Body of pancreas (tissue), 4 donors: ENCODE results near the gene ZW10. TPM values are rescaled to one million over a fixed set of nuclear protein-coding genes. Genes with fewer than 3 reads are reported as not detected.
"Not testable (repeated sequence)": the region's sequence is repeated elsewhere in the genome, so short reads cannot be mapped to it uniquely, and the experiment has no call there.

Experiments used
- ATAC-seq: fragments of 150-250 bp; one replicate; pipeline ENCODE4 v1.9.1; 2016
- DNase-seq, 4 donors: peaks; one replicate each; pipeline ENCODE4 v3.0.0-alpha.2; 2019
- H3K27ac ChIP-seq, 4 donors: fragments of 200-600 bp; sonication (generic); 1 replicate in 3 of 4; 2 replicates in 1 of 4; pipeline versions ENCODE4 v1.5.1 to v1.6.1; 2016 to 2019; ENCODE audit warnings: mild to moderate bottlenecking in 1 of 4, mixed read lengths in 1 of 4, moderate library complexity in 1 of 4
- H3K27me3 ChIP-seq, 2 donors: fragments of 200-600 bp; sonication (generic); one replicate each; pipeline ENCODE4 v1.6.0; 2016; ENCODE audit warnings: mild to moderate bottlenecking in 1 of 2
- H3K36me3 ChIP-seq, 2 donors: fragments of 200-600 bp; sonication (generic); replicated peaks in 1 of 2; 2 replicates each; pipeline ENCODE4 v1.5.1; 2016; ENCODE audit warnings: low read depth in 2 of 2; ENCODE audit not compliant: insufficient read depth in 1 of 2
- H3K4me1 ChIP-seq: fragments of 200-600 bp; sonication (generic); one replicate; pipeline ENCODE4 v1.6.0; 2016
- H3K4me3 ChIP-seq, 2 donors: fragments of 200-600 bp; sonication (generic); 1 replicate in 1 of 2; 2 replicates in 1 of 2; pipeline ENCODE4 v1.5.1; 2016 to 2019
- H3K9me3 ChIP-seq, 3 donors: fragments of 200-600 bp; sonication (generic); 1 replicate in 2 of 3; 2 replicates in 1 of 3; pipeline ENCODE4 v1.5.1; 2016
- CTCF ChIP-seq, 7 experiments: fragments of 450-650 bp in 4 of 7; fragments of 200-600 bp in 3 of 7; sonication (generic) in 3 of 7; IDR thresholded peaks; one replicate each; pipeline ENCODE4 v1.5.1; 2016 to 2019; ENCODE audit warnings: antibody characterized with exemption in 7 of 7
- POLR2A ChIP-seq, 3 donors: fragments of 450-650 bp; IDR thresholded peaks; one replicate each; pipeline ENCODE4 v1.6.1; 2016; ENCODE audit warnings: antibody characterized with exemption in 3 of 3, mild to moderate bottlenecking in 2 of 3
- WGBS, 2 donors: methylation state at CpG; one replicate each; pipeline ENCODE4 v1.1.5; 2017; 5-methylcytosine and 5-hydroxymethylcytosine counted together
- intact Hi-C: fragments of 100-400 bp; cut with DNase I; formaldehyde crosslinking; loops from one replicate; pipeline ENCODE4 v1.15.1; 2023
- total RNA-seq, 2 donors: library from RNA; depleted of rRNA; stranded (reverse); fragments of >200 nt; gene quantifications; one replicate each; pipeline ENCODE4 v1.1.0, GENCODE V29; 2016

The ZW10 gene
- total RNA-seq, 2 donors from 2014 or later: 6.9 to 10.4 TPM

GRCh38 chr11:113722221-113722620 lies 51.3 kb downstream of the ZW10 start:
- no peaks in the 10 kb centered on the region for H3K4me1 ChIP-seq
- no peak for ATAC-seq
- no peaks in the 10 kb centered on the region for H3K27me3 ChIP-seq
- H3K4me3 ChIP-seq: no peak overlapping the region
- no peak for TF ChIP-seq CTCF (IDR thresholded peaks at IDR 0.05)
- TF ChIP-seq POLR2A (IDR thresholded peaks at IDR 0.05): no peak
- 81 to 95% methylated on average over 4 of the region's 4 CpGs for WGBS, 2 donors
- H3K27ac ChIP-seq: no peak overlapping the region
- H3K36me3 ChIP-seq: no peaks in the 10 kb centered on the region
- intact Hi-C loops: loop anchor here (10.0 kb wide), 1 partner anchor 417 kb away; no protein-coding TSS in a partner anchor
- H3K9me3 ChIP-seq: no peaks in the 10 kb centered on the region
- no peak for DNase-seq

GRCh38 chr11:113721462-113722066 lies 51.9 kb downstream of the ZW10 start:
- no peaks in the 10 kb centered on the region for H3K9me3 ChIP-seq
- 93 to 96% methylated on average over 3 of the region's 3 CpGs for WGBS, 2 donors
- DNase-seq (no peak), ATAC-seq (no peak)
- no peaks in the 10 kb centered on the region for H3K4me1 ChIP-seq
- H3K27me3 ChIP-seq: no peaks in the 10 kb centered on the region
- H3K4me3 ChIP-seq: no peak overlapping the region
- intact Hi-C loops: loop anchor here (10.0 kb wide), 1 partner anchor 417 kb away; no protein-coding TSS in a partner anchor
- H3K36me3 ChIP-seq: no peaks in the 10 kb centered on the region
- H3K27ac ChIP-seq: no peak overlapping the region
- no peak for TF ChIP-seq CTCF (IDR thresholded peaks at IDR 0.05)

- not testable (repeated sequence) for H3K36me3 ChIP-seq, H3K4me3 ChIP-seq, DNase-seq, H3K27ac ChIP-seq, ATAC-seq, H3K27me3 ChIP-seq, H3K9me3 ChIP-seq, H3K4me1 ChIP-seq
- intact Hi-C loops: loop anchor here (10.0 kb wide), 1 partner anchor 416 kb away; no protein-coding TSS in a partner anchor
- WGBS, 2 donors: 46 to 69% methylated on average over 3 of the region's 3 CpGs
Measured at GRCh38 chr11:113720478-113720877, 53.0 kb downstream of the ZW10 start.

DNA sequence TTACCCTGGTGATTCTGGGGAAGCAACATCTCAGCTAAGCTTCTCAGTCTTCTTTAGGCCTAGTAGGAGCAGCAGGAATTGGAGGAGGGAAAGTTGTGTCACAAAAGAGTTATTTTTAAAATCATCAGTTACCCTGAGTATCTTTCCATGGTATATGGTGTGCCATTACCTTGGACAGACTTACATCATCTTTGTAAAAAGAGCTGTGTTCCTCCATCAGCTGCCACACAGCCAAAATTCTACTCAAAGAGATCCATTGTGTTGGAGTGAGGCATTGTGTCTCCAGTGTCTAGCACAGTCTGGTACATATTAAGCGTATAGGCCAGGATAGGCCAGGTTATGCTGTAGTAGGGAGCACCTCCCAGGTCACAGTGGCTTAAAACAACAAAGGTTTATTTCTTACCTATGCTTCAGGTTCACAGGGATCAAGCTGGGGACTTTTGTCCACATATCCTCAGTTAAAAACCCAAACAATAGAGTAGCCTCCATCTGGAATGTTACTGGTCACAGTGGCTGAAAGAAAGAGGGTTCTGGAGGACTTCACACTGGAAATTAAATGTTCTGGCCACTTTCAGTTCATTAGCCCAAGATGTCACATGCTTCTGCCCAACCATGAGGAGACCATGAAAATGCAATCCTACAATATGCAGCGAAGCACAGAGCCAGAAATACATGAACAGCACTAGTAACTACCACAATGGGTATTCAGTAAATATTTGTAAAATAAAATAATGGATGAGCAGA lies 57.4 kb downstream of the ZW10 start:
- intact Hi-C loops: no loop called here
- Histone ChIP-seq H3K4me1 (no peaks in the 10 kb centered on the region), H3K27ac (no peak overlapping the region), H3K27me3 (no peaks in the 10 kb centered on the region), H3K4me3 (no peak overlapping the region), H3K9me3 (no peaks in the 10 kb centered on the region), H3K36me3 (no peaks in the 10 kb centered on the region)
- WGBS, 2 donors: 91 to 98% methylated on average over 2 of the region's 2 CpGs
- no peak for ATAC-seq
- DNase-seq: no peak
- TF ChIP-seq POLR2A (IDR thresholded peaks at IDR 0.05) (no peak), CTCF (IDR thresholded peaks at IDR 0.05) (no peak)

DNA sequence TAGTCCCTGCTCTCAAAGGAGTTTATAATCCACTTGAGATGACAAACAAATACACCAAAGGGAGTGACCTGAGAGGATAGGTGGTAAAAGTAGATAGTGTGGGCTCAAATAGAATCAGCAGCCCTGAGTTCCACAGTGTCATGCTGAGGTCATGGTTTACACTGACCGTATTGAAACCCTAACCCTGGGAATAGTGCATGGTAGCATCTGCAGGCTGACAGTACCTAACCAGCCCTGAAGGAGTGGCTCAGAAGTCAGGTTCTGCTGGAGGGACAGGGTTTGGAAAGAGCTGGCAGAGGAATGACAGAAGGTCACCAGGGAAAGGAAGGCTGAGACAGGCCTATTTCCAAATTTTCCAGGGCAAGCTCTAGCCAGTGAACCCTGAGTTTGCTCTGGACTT lies 58.2 kb downstream of the ZW10 start:
- WGBS, 2 donors: 87 to 89% methylated on average over 1 of the region's 1 CpG
- no peaks in the 10 kb centered on the region for H3K4me1 ChIP-seq
- no peak overlapping the region for H3K27ac ChIP-seq
- no peaks in the 10 kb centered on the region for H3K36me3 ChIP-seq
- no peaks in the 10 kb centered on the region for H3K9me3 ChIP-seq
- ATAC-seq (no peak), DNase-seq (no peak)
- H3K27me3 ChIP-seq: no peaks in the 10 kb centered on the region
- H3K4me3 ChIP-seq: no peak overlapping the region
- no peak for TF ChIP-seq CTCF (IDR thresholded peaks at IDR 0.05)
- no peak for TF ChIP-seq POLR2A (IDR thresholded peaks at IDR 0.05)
- intact Hi-C loops: no loop called here
